Measurements from ENCODE around the gene GLG1.
"Not testable (repeated sequence)": the region's sequence is repeated elsewhere in the genome, so short reads cannot be mapped to it uniquely, and the experiment has no call there.

- TF ChIP-seq POLR2A, CTCF (IDR thresholded peaks at IDR 0.05): not testable (repeated sequence)
Measured at GRCh38 chr16:74552357-74552756, 54.6 kb downstream of the GLG1 start.
